Measurements from ENCODE around the gene PNLIPRP3. TPM values are rescaled to one million over a fixed set of nuclear protein-coding genes. Genes with fewer than 3 reads are reported as not detected.

Gene PNLIPRP3
- total RNA-seq, 1 experiment from 2014 or later = not detected

GRCh38 chr10:116470071-116470470 is 42.4 kb downstream of the PNLIPRP3 start:
- Histone ChIP-seq H3K23ac (ENCODE audit: insufficient read length, low read depth, low read length) (no peak overlapping the region), H3K23me2 (ENCODE audit: insufficient read length, low read depth, low read length, poor library complexity, severe bottlenecking) (no peaks in the 10 kb centered on the region), H3K14ac (ENCODE audit: insufficient read depth, low read length) (no peak overlapping the region), H2BK5ac (ENCODE audit: insufficient read length, low read length) (no peak overlapping the region), H4K20me1 (ENCODE audit: control insufficient read depth, insufficient read depth, insufficient read length) (no peaks in the 10 kb centered on the region), H3K27ac (ENCODE audit: insufficient read length, low read depth, low read length) (no peak overlapping the region), H4K8ac (replicated peaks; ENCODE audit: insufficient read length, low read depth, low read length) (no peak overlapping the region), H2BK15ac (ENCODE audit: low read depth, low read length) (no peak overlapping the region), H2BK120ac (ENCODE audit: low read depth, low read length, poor library complexity, severe bottlenecking) (no peak overlapping the region), H2BK20ac (ENCODE audit: low read depth, low read length, poor library complexity, severe bottlenecking) (no peak overlapping the region), H2AFZ (ENCODE audit: low read length) (no peak overlapping the region), H3K79me1 (ENCODE audit: insufficient read depth, low read depth, low read length, poor library complexity, severe bottlenecking) (no peaks in the 10 kb centered on the region), H3K9ac (ENCODE audit: extremely low read depth, insufficient read length, low read length) (no peak overlapping the region), H3K27me3 (ENCODE audit: insufficient read depth, low read length) (no peaks in the 10 kb centered on the region; the same call in 1 of the 2 replicates), H4K5ac (ENCODE audit: insufficient read length, low read depth, low read length) (no peak overlapping the region), H3K4me2 (ENCODE audit: insufficient read depth, insufficient read length, low read length) (no peak overlapping the region), H3K4ac (ENCODE audit: low read depth, low read length) (no peak overlapping the region), H2BK12ac (ENCODE audit: insufficient read length, low read depth, low read length) (no peak overlapping the region), H3T11ph (ENCODE audit: low read length) (no peak overlapping the region), H3K9me3 (ENCODE audit: control insufficient read depth, low read depth, low read length) (no peaks in the 10 kb centered on the region), H2AK5ac (ENCODE audit: insufficient read length, low read length) (no peak overlapping the region), H3K18ac (ENCODE audit: insufficient read length, low read depth, low read length) (no peak overlapping the region), H3K56ac (ENCODE audit: insufficient read length, low read depth, low read length) (no peak overlapping the region), H4K91ac (ENCODE audit: insufficient read length, low read depth, low read length) (no peak overlapping the region), H3K79me2 (ENCODE audit: insufficient read depth, low read length) (no peaks in the 10 kb centered on the region), H3K4me1 (ENCODE audit: insufficient read depth, low read length) (peaks cover 2% of the 10 kb centered on the region; the same call in 1 of the 2 replicates)
- Mint-ChIP-seq H3K9me3 (peaks cover 0 to 3% of the 10 kb centered on the region in 2 experiments; a peak in 2 of 5 replicates), H3K27me3 (ENCODE audit: low read depth) (no peaks in the 10 kb centered on the region), H3K4me3 (no peak overlapping the region), H3K4me1 (peaks cover 5 to 12% of the 10 kb centered on the region in 2 experiments), H3K36me3 (ENCODE audit: insufficient read depth in 1 of 3, low read depth in 3 of 3) (no peaks in the 10 kb centered on the region), H3K27ac (no peak overlapping the region)
- DNase-seq = no peak
- no peak for TF ChIP-seq CTCF (conservative IDR thresholded peaks at IDR 0.05)
- WGBS (ENCODE audit: extremely low coverage, insufficient read length, low lambda C conversion rate) = no CpG with 5 or more reads among the region's 4 CpGs
